ENCODE results near the gene WHRN. TPM values are rescaled to one million over a fixed set of nuclear protein-coding genes. Genes with fewer than 3 reads are reported as not detected.
A peak's percentile ranks its signal among the peaks of the same experiment; 100 is the strongest.

WHRN gene
- total RNA-seq, 1 donor from 2014 or later, result 1.1 TPM

GRCh38 chr9:114506082-114506390, 763 bp upstream of the WHRN start:
- peaks cover 28% of the 10 kb centered on the region for H3F3A ChIP-seq (ENCODE audit: low read depth)
- TF ChIP-seq EZH2 (IDR thresholded peaks at IDR 0.05) (no peak), CTCF (IDR thresholded peaks at IDR 0.05) (no peak), EZH2phosphoT487 (IDR thresholded peaks at IDR 0.05) (no peak)
- H3K4me2 ChIP-seq, result peak overlapping the region; percentile 72
- H3K27me3 ChIP-seq, result peaks cover 53% of the 10 kb centered on the region
- no peak for DNase-seq (ENCODE audit: low spot score)
- peaks cover 7% of the 10 kb centered on the region for H3K79me2 ChIP-seq (ENCODE audit: low read depth)
- Mint-ChIP-seq H3K4me1 (peaks cover 44% of the 10 kb centered on the region), H3K27me3 (ENCODE audit: insufficient read depth, low read depth) (peaks cover 9% of the 10 kb centered on the region), H3K9me3 (peaks cover 3% of the 10 kb centered on the region), H3K4me3 (peak overlapping the region; percentile 92), H3K27ac (peak overlapping the region; percentile 93), H3K36me3 (no peaks in the 10 kb centered on the region)
- no peak overlapping the region for H3K9ac ChIP-seq
- H3K4me3 ChIP-seq, result peak overlapping the region; percentile 54
- H3K4me1 ChIP-seq, result peaks cover 42% of the 10 kb centered on the region
- no peaks in the 10 kb centered on the region for H4K20me1 ChIP-seq (ENCODE audit: low read depth)
- no peak overlapping the region for H3K27ac ChIP-seq
- H3K9me3 ChIP-seq (ENCODE audit: low read depth), result no peaks in the 10 kb centered on the region
- H2AFZ ChIP-seq (replicated peaks), result peak overlapping the region; percentile 53
- H3K36me3 ChIP-seq, result no peaks in the 10 kb centered on the region

GRCh38 chr9:114504341-114505186, 709 bp downstream of the WHRN start:
- Mint-ChIP-seq H3K4me3 (peak overlapping the region; percentile 89), H3K4me1 (peaks cover 57% of the 10 kb centered on the region), H3K27me3 (ENCODE audit: insufficient read depth, low read depth) (peaks cover 9% of the 10 kb centered on the region), H3K36me3 (peaks cover under 1% of the 10 kb centered on the region), H3K9me3 (peaks cover 3% of the 10 kb centered on the region), H3K27ac (no peak overlapping the region)
- Histone ChIP-seq H3K4me1 (peaks cover 57% of the 10 kb centered on the region), H3K9ac (no peak overlapping the region), H3K27ac (no peak overlapping the region), H2AFZ (replicated peaks) (peak overlapping the region; percentile 53), H3K4me3 (peak overlapping the region; percentile 54), H3F3A (ENCODE audit: low read depth) (peaks cover 33% of the 10 kb centered on the region), H3K36me3 (no peaks in the 10 kb centered on the region), H3K9me3 (ENCODE audit: low read depth) (no peaks in the 10 kb centered on the region), H3K27me3 (peaks cover 49% of the 10 kb centered on the region), H4K20me1 (ENCODE audit: low read depth) (peaks cover 1% of the 10 kb centered on the region), H3K79me2 (ENCODE audit: low read depth) (peaks cover 9% of the 10 kb centered on the region), H3K4me2 (peak overlapping the region; percentile 72)
- TF ChIP-seq EZH2phosphoT487 (IDR thresholded peaks at IDR 0.05) (peak; percentile 73), EZH2 (IDR thresholded peaks at IDR 0.05) (peak; percentile 71), CTCF (IDR thresholded peaks at IDR 0.05) (peak; percentile 59)
- peak; percentile 84 for DNase-seq (ENCODE audit: low spot score)

- Mint-ChIP-seq H3K4me1 (peaks cover 66% of the 10 kb centered on the region), H3K4me3 (peak overlapping the region; percentile 82), H3K36me3 (peaks cover 2% of the 10 kb centered on the region), H3K27ac (no peak overlapping the region), H3K27me3 (ENCODE audit: insufficient read depth, low read depth) (peaks cover 9% of the 10 kb centered on the region), H3K9me3 (peaks cover 3% of the 10 kb centered on the region)
- Histone ChIP-seq H3K4me1 (peaks cover 65% of the 10 kb centered on the region), H3K4me3 (peak overlapping the region; percentile 54), H3K27me3 (peaks cover 43% of the 10 kb centered on the region), H2AFZ (replicated peaks) (no peak overlapping the region), H3K9me3 (ENCODE audit: low read depth) (no peaks in the 10 kb centered on the region), H3K27ac (no peak overlapping the region), H3K9ac (no peak overlapping the region), H3F3A (ENCODE audit: low read depth) (peaks cover 41% of the 10 kb centered on the region), H3K36me3 (no peaks in the 10 kb centered on the region), H3K79me2 (ENCODE audit: low read depth) (peaks cover 9% of the 10 kb centered on the region), H4K20me1 (ENCODE audit: low read depth) (peaks cover 9% of the 10 kb centered on the region), H3K4me2 (peak overlapping the region; percentile 72)
- TF ChIP-seq EZH2 (IDR thresholded peaks at IDR 0.05), result no peak
- TF ChIP-seq EZH2phosphoT487 (IDR thresholded peaks at IDR 0.05), result no peak
- no peak for TF ChIP-seq CTCF (IDR thresholded peaks at IDR 0.05)
- DNase-seq (ENCODE audit: low spot score), result no peak
Observed at GRCh38 chr9:114503522-114504340, 1.5 kb downstream of the WHRN start.
